Measurements from ENCODE around the gene CXXC4.

GRCh38 chr4:104457308-104457981 lies 37.2 kb downstream of the CXXC4 start:
- TF ChIP-seq POLR2AphosphoS5 (IDR thresholded peaks at IDR 0.05) (no peak), EP300 (IDR thresholded peaks at IDR 0.05) (no peak), POLR2A (IDR thresholded peaks at IDR 0.05) (no peak)
- TF ChIP-seq, protein P1, sequence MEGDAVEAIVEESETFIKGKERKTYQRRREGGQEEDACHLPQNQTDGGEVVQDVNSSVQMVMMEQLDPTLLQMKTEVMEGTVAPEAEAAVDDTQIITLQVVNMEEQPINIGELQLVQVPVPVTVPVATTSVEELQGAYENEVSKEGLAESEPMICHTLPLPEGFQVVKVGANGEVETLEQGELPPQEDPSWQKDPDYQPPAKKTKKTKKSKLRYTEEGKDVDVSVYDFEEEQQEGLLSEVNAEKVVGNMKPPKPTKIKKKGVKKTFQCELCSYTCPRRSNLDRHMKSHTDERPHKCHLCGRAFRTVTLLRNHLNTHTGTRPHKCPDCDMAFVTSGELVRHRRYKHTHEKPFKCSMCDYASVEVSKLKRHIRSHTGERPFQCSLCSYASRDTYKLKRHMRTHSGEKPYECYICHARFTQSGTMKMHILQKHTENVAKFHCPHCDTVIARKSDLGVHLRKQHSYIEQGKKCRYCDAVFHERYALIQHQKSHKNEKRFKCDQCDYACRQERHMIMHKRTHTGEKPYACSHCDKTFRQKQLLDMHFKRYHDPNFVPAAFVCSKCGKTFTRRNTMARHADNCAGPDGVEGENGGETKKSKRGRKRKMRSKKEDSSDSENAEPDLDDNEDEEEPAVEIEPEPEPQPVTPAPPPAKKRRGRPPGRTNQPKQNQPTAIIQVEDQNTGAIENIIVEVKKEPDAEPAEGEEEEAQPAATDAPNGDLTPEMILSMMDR (IDR thresholded peaks at IDR 0.05), result no peak
